HepG2 (cell line): ENCODE data around the gene PLXNB2. TPM values are rescaled to one million over a fixed set of nuclear protein-coding genes. Genes with fewer than 3 reads are reported as not detected.

Experiments
- ATAC-seq: fragments of 200-7000 bp; cut with Tn5 transposase; 3 replicates; pipeline ENCODE4 v1.9.1; 2020; ENCODE audit warnings: mild to moderate bottlenecking, moderate library complexity
- BruUV-seq: library from RNA; stranded (reverse); fragments of 400-500 nt; replicated peaks from 2 replicates; lab custom pipeline; 2021; lab: Mats Ljungman, UMichigan
- CTCF ChIA-PET: fragments of 300-600 bp; formaldehyde crosslinking; extraction: SDS; loops from one replicate; lab custom pipeline; 2021; ENCODE audit warnings: low total read pairs, inconsistent platforms, low intra/inter-chr PET ratio; lab: Yijun Ruan, JAX
- POLR2A ChIA-PET: fragments of 350-600 bp; sonication (Branson Sonifier 250); formaldehyde crosslinking; loops from one replicate; lab custom pipeline; 2020; ENCODE audit warnings: antibody characterized with exemption, inconsistent platforms; lab: Yijun Ruan, JAX
- DNase-seq: peaks from one replicate; pipeline ENCODE4 v3.0.0-alpha.2; 2015; ENCODE audit warnings: low spot score
- FAIRE-seq: peaks from 3 replicates; lab custom pipeline; 2011; peaks lifted over from hg19 to GRCh38; lab: Jason Lieb, UNC
- H2AFZ ChIP-seq: one replicate; pipeline ENCODE4 v1.6.1; 2011; ENCODE audit warnings: low read length, inconsistent platforms
- H3K27ac ChIP-seq: fragments of 300-600 bp; 3 replicates; pipeline ENCODE4 v1.8.0; 2011; ENCODE audit warnings: mixed run types, mild to moderate bottlenecking, mixed read lengths, low read length, inconsistent platforms; ENCODE audit not compliant: insufficient read depth; ENCODE audit errors: extremely low read length
- H3K27me3 ChIP-seq, 2 experiments: fragments of 200-600 bp in 1 of 2; 2 replicates in 1 of 2; 3 replicates in 1 of 2; pipeline versions ENCODE4 v1.6.0 to v1.8.0; 2011; ENCODE audit warnings: low read length in 2 of 2, mild to moderate bottlenecking in 2 of 2, moderate library complexity in 2 of 2, inconsistent platforms in 1 of 2; ENCODE audit not compliant: insufficient read depth in 2 of 2, control insufficient read depth in 1 of 2
- H3K36me3 ChIP-seq, 2 experiments: fragments of 200-600 bp in 1 of 2; replicated peaks in 1 of 2; 2 replicates in 1 of 2; 3 replicates in 1 of 2; pipeline versions ENCODE4 v1.5.1 to v1.8.0; 2011; ENCODE audit warnings: low read length in 2 of 2, inconsistent platforms in 1 of 2; ENCODE audit not compliant: insufficient read depth in 2 of 2, control insufficient read depth in 1 of 2
- H3K4me1 ChIP-seq: 2 replicates; pipeline ENCODE4 v1.5.1; 2012; ENCODE audit warnings: low read length, inconsistent platforms; ENCODE audit not compliant: insufficient read depth
- H3K4me2 ChIP-seq: 2 replicates; pipeline ENCODE4 v1.6.0; 2011; ENCODE audit warnings: low read depth, low read length, inconsistent platforms
- H3K4me3 ChIP-seq, 3 experiments: fragments of 200-600 bp in 1 of 3; sonication (generic), shearing (Covaris generic) in 1 of 3; replicated peaks in 1 of 3; 2 replicates each; pipeline ENCODE4 v1.5.1; 2011 to 2016; ENCODE audit warnings: low read length in 3 of 3, inconsistent platforms in 2 of 3, low read depth in 2 of 3, mild to moderate bottlenecking in 2 of 3, control low read depth in 1 of 3, mixed read lengths in 1 of 3; ENCODE audit not compliant: insufficient read depth in 1 of 3
- H3K79me2 ChIP-seq: one replicate; pipeline ENCODE4 v1.6.1; 2011; ENCODE audit warnings: low read length, inconsistent platforms; ENCODE audit not compliant: insufficient read depth
- H3K9ac ChIP-seq: 2 replicates; pipeline ENCODE4 v1.6.0; 2011; ENCODE audit warnings: mild to moderate bottlenecking, low read depth, low read length, inconsistent platforms; ENCODE audit not compliant: insufficient read depth
- H3K9me3 ChIP-seq: 2 replicates; pipeline ENCODE4 v1.5.1; 2012; ENCODE audit warnings: mild to moderate bottlenecking, low read length
- H4K20me1 ChIP-seq: 2 replicates; pipeline ENCODE4 v1.6.0; 2011; ENCODE audit warnings: inconsistent platforms, mild to moderate bottlenecking, low read length, moderate library complexity; ENCODE audit not compliant: insufficient read depth
- CTCF ChIP-seq: sonication (generic); formaldehyde crosslinking; IDR thresholded peaks from 2 replicates; pipeline ENCODE4 v1.5.0; 2020; ENCODE audit warnings: mild to moderate bottlenecking, missing genetic modification reagents, moderate library complexity
- DRAP1 ChIP-seq: IDR thresholded peaks from 2 replicates; pipeline ENCODE4 v1.6.1; 2016; ENCODE audit warnings: missing genetic modification reagents, missing compliant biosample characterization
- HNRNPL ChIP-seq: fragments of 200-400 bp; formaldehyde crosslinking; IDR thresholded peaks from 2 replicates; pipeline ENCODE4 v1.6.1; 2017; ENCODE audit warnings: mild to moderate bottlenecking, low read depth, low read length
- KAT2B ChIP-seq: fragments of 150-350 bp; IDR thresholded peaks from 2 replicates; pipeline ENCODE4 v1.6.1; 2014; ENCODE audit warnings: low read depth, low read length, borderline replicate concordance
- MAZ ChIP-seq, 2 experiments: sonication (generic) in 1 of 2; formaldehyde crosslinking in 1 of 2; IDR thresholded peaks; 2 replicates each; pipeline versions ENCODE4 v1.5.0 to v1.6.1; 2012 to 2020; ENCODE audit warnings: low read depth in 2 of 2, mild to moderate bottlenecking in 2 of 2, borderline replicate concordance in 1 of 2, improper control_type of control experiment in 1 of 2, low read length in 1 of 2, missing genetic modification reagents in 1 of 2, moderate library complexity in 1 of 2
- PPARG ChIP-seq: conservative IDR thresholded peaks from 2 replicates; pipeline ENCODE4 v1.6.1; 2016; ENCODE audit warnings: missing biosample characterization, missing genetic modification reagents
- REXO4 ChIP-seq: sonication (generic); formaldehyde crosslinking; IDR thresholded peaks from 2 replicates; pipeline ENCODE4 v1.8.0; 2022; ENCODE audit warnings: missing genetic modification reagents, mild to moderate bottlenecking, borderline replicate concordance
- SALL2 ChIP-seq: sonication (generic); formaldehyde crosslinking; IDR thresholded peaks from 2 replicates; pipeline ENCODE4 v1.8.1; 2023; ENCODE audit warnings: mild to moderate bottlenecking, missing genetic modification reagents, inconsistent platforms
- SIN3B ChIP-seq: fragments of 150-350 bp; IDR thresholded peaks from 2 replicates; pipeline ENCODE4 v1.6.1; 2014; ENCODE audit warnings: low read length
- SRSF1 ChIP-seq: fragments of 200-400 bp; formaldehyde crosslinking; optimal IDR thresholded peaks from 2 replicates; pipeline ENCODE3; 2017; ENCODE audit warnings: mild to moderate bottlenecking, low read depth, low read length, moderate library complexity
- STAG1 ChIP-seq: sonication (generic); formaldehyde crosslinking; IDR thresholded peaks from 2 replicates; pipeline ENCODE4 v1.4.0; 2020; ENCODE audit warnings: missing genetic modification reagents
- TP53 ChIP-seq: sonication (generic); formaldehyde crosslinking; conservative IDR thresholded peaks from 2 replicates; pipeline ENCODE4 v1.4.0; 2020; ENCODE audit warnings: missing genetic modification reagents
- U2AF2 ChIP-seq: fragments of 200-400 bp; formaldehyde crosslinking; IDR thresholded peaks from 2 replicates; pipeline ENCODE4 v1.6.1; 2017; ENCODE audit warnings: low read depth, mild to moderate bottlenecking, low read length
- ZNF136 ChIP-seq: sonication (generic); formaldehyde crosslinking; IDR thresholded peaks from 2 replicates; pipeline ENCODE4 v1.8.1; 2022; ENCODE audit warnings: low read depth, mild to moderate bottlenecking, moderate library complexity, missing genetic modification reagents
- ZNF704 ChIP-seq: sonication (generic); formaldehyde crosslinking; IDR thresholded peaks from 2 replicates; pipeline ENCODE4 v1.8.1; 2023; ENCODE audit warnings: mild to moderate bottlenecking, inconsistent platforms, moderate library complexity, missing genetic modification reagents, borderline replicate concordance
- ZNF740 ChIP-seq: sonication (generic); formaldehyde crosslinking; IDR thresholded peaks from 2 replicates; pipeline ENCODE4 v1.4.0; 2020; ENCODE audit warnings: missing genetic modification reagents
- ZSCAN25 ChIP-seq: sonication (generic); formaldehyde crosslinking; IDR thresholded peaks from 2 replicates; pipeline ENCODE4 v1.8.0; 2022; ENCODE audit warnings: mild to moderate bottlenecking, missing genetic modification reagents
- WGBS: methylation state at CpG from one replicate; pipeline ENCODE4 v1.1.6; 2017; ENCODE audit warnings: low lambda C conversion rate; 5-methylcytosine and 5-hydroxymethylcytosine counted together
- in situ Hi-C: cut with HindIII; loops from 2 replicates; pipeline ENCODE4 v1.10.0; 2017; ENCODE audit warnings: low pct_unique_long_range_greater_than_20kb; ENCODE audit not compliant: extremely low pct_ligation_motif_present
- intact Hi-C: fragments of 100-400 bp; cut with micrococcal nuclease; formaldehyde crosslinking; loops from one replicate; pipeline ENCODE4 v1.10.0; 2022; ENCODE audit not compliant: unreplicated experiment
- polyA plus RNA-seq, 8 experiments: library from polyadenylated mRNA; depleted of rRNA in 3 of 8; stranded (reverse) in 7 of 8; unstranded in 1 of 8; fragments of >200 nt; fragmentation: Illumina TruSeq in 4 of 8; extraction: Trizol in 4 of 8; gene quantifications; 2 replicates each; pipeline versions ENCODE4 v1.2.1 to v1.2.3, GENCODE V29; 2011 to 2016; ENCODE audit warnings: low read depth in 4 of 8, missing spikeins in 1 of 8, mixed read lengths in 1 of 8; ENCODE audit not compliant: insufficient read depth in 1 of 8
- total RNA-seq, 5 experiments: library from RNA; depleted of rRNA; stranded (reverse); fragments of >200 nt; fragmentation: Illumina TruSeq; extraction: Trizol; gene quantifications; 2 replicates each; pipeline ENCODE4 v1.2.3, GENCODE V29; 2016; ENCODE audit warnings: low read depth in 1 of 5

PLXNB2 gene
- total and polyA plus RNA-seq, 2 of the 13 experiments (the other 11 are each of a cell fraction or from before 2014, with no cell fraction given): 32.6 to 68.9 TPM

- Histone ChIP-seq H2AFZ (no peak overlapping the region), H3K36me3 (peaks cover 13 to 18% of the 10 kb centered on the region in 2 experiments; a peak in 4 of 5 replicates), H3K9ac (no peak overlapping the region), H3K9me3 (no peaks in the 10 kb centered on the region), H3K79me2 (no peaks in the 10 kb centered on the region), H3K4me2 (no peak overlapping the region), H4K20me1 (peaks cover 7% of the 10 kb centered on the region; the same call in 1 of the 2 replicates), H3K4me3 (no peak overlapping the region), H3K27me3 (peaks cover 6 to 17% of the 10 kb centered on the region in 2 experiments), H3K27ac (no peak overlapping the region), H3K4me1 (peaks cover 23% of the 10 kb centered on the region)
- ChIA-PET POLR2A (no interaction called here), CTCF (interaction anchor here (1.7 to 4.2 kb wide), 2 partner anchors 53 to 68 kb away, joined by 21 to 125 read pairs; partner anchors contain the start of genes DENND6B and PPP6R2)
- DNase-seq: peak; percentile 44
- BruUV-seq: no TSS peak
- WGBS: 75% methylated on average over 4 of the region's 7 CpGs
- intact Hi-C loops: no loop called here
- ATAC-seq: peak; percentile 44
- FAIRE-seq: no peak
- in situ Hi-C loops: no loop called here
- TF ChIP-seq U2AF2 (no peak), TP53 (CRISPR knock-in tag) (no peak), ZNF704 (CRISPR knock-in tag) (no peak), HNRNPL (0 out of 2 replicates have a peak, but pooled peaks have one; percentile 53), REXO4 (CRISPR knock-in tag) (no peak), MAZ (IDR thresholded peaks at IDR 0.05; ENCODE audit: borderline replicate concordance, low read depth, low read length) (0 out of 2 replicates have a peak, but pooled peaks have one; percentile 16), MAZ (CRISPR knock-in tag; IDR thresholded peaks at IDR 0.05; ENCODE audit: low read depth) (no peak), SRSF1 (no peak), CTCF (CRISPR knock-in tag) (peak; percentile 54), DRAP1 (no peak), SIN3B (no peak), ZSCAN25 (CRISPR knock-in tag) (0 out of 2 replicates have a peak, but pooled peaks have one; percentile 28), SALL2 (CRISPR knock-in tag) (no peak), STAG1 (CRISPR knock-in tag) (peak; percentile 21), ZNF136 (CRISPR knock-in tag) (no peak), ZNF740 (CRISPR knock-in tag) (peak; percentile 90), PPARG (no peak), KAT2B (no peak)
These were observed 33.1 kb downstream of the PLXNB2 start for GRCh38 chr22:50274311-50274710.
